ENCODE measurements around the gene UFM1.
"Not testable (repeated sequence)": the region's sequence is repeated elsewhere in the genome, so short reads cannot be mapped to it uniquely, and the experiment has no call there.

GRCh38 chr13:38363746-38364145, 14.1 kb downstream of the UFM1 start:
- TF ChIP-seq, protein P1, sequence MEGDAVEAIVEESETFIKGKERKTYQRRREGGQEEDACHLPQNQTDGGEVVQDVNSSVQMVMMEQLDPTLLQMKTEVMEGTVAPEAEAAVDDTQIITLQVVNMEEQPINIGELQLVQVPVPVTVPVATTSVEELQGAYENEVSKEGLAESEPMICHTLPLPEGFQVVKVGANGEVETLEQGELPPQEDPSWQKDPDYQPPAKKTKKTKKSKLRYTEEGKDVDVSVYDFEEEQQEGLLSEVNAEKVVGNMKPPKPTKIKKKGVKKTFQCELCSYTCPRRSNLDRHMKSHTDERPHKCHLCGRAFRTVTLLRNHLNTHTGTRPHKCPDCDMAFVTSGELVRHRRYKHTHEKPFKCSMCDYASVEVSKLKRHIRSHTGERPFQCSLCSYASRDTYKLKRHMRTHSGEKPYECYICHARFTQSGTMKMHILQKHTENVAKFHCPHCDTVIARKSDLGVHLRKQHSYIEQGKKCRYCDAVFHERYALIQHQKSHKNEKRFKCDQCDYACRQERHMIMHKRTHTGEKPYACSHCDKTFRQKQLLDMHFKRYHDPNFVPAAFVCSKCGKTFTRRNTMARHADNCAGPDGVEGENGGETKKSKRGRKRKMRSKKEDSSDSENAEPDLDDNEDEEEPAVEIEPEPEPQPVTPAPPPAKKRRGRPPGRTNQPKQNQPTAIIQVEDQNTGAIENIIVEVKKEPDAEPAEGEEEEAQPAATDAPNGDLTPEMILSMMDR (IDR thresholded peaks at IDR 0.05) = not testable (repeated sequence)
- not testable (repeated sequence) for TF ChIP-seq EZH2, EZH2phosphoT487 (IDR thresholded peaks at IDR 0.05)
